GM06990 (cell line): ENCODE results near the gene SPINK7.

Source experiments
- DNase-seq: peaks from one replicate; pipeline ENCODE4 v3.0.0-alpha.2; 2011; ENCODE audit not compliant: insufficient read length; ENCODE audit errors: extremely low read depth
- H3K27me3 ChIP-seq: replicated peaks from 2 replicates; pipeline ENCODE4 v1.6.0; 2011; ENCODE audit warnings: low read length; ENCODE audit not compliant: control insufficient read depth, insufficient read depth
- H3K36me3 ChIP-seq: 2 replicates; pipeline ENCODE4 v1.5.1; 2011; ENCODE audit warnings: low read length; ENCODE audit not compliant: control insufficient read depth, insufficient read depth
- H3K4me3 ChIP-seq: replicated peaks from 2 replicates; pipeline ENCODE4 v1.5.1; 2011; ENCODE audit warnings: low read depth, mild to moderate bottlenecking, control low read depth, low read length
- CTCF ChIP-seq: IDR thresholded peaks from 2 replicates; pipeline ENCODE4 v1.5.1; 2011; ENCODE audit warnings: low read length, control low read depth, mild to moderate bottlenecking, inconsistent platforms; ENCODE audit not compliant: insufficient read depth, poor library complexity, severe bottlenecking

Gene SPINK7

GRCh38 chr5:148297731-148298130 is 14.5 kb upstream of the SPINK7 start:
- no peak for TF ChIP-seq CTCF

GRCh38 chr5:148306446-148306845 is 5.8 kb upstream of the SPINK7 start:
- no peak for TF ChIP-seq CTCF
- Histone ChIP-seq H3K36me3 (no peaks in the 10 kb centered on the region), H3K27me3 (no peaks in the 10 kb centered on the region), H3K4me3 (no peak overlapping the region)
- DNase-seq: no peak

More at GRCh38 chr5:148297731-148298130, 14.5 kb upstream of the SPINK7 start:
- no peaks in the 10 kb centered on the region for H3K27me3 ChIP-seq
- no peak overlapping the region for H3K4me3 ChIP-seq
- DNase-seq: no peak
- H3K36me3 ChIP-seq: no peaks in the 10 kb centered on the region

- no peaks in the 10 kb centered on the region for H3K36me3 ChIP-seq
- no peaks in the 10 kb centered on the region for H3K27me3 ChIP-seq
- no peak overlapping the region for H3K4me3 ChIP-seq
- TF ChIP-seq CTCF: no peak
- no peak for DNase-seq
These were observed 3.2 kb upstream of the SPINK7 start for GRCh38 chr5:148309019-148309418.

- Histone ChIP-seq H3K4me3 (no peak overlapping the region), H3K27me3 (no peaks in the 10 kb centered on the region), H3K36me3 (no peaks in the 10 kb centered on the region)
- no peak for TF ChIP-seq CTCF
- no peak for DNase-seq
These were observed 2.5 kb upstream of the SPINK7 start for GRCh38 chr5:148309746-148310145.

GRCh38 chr5:148311484-148311883 is 739 bp upstream of the SPINK7 start:
- H3K27me3 ChIP-seq: no peaks in the 10 kb centered on the region
- no peak for DNase-seq
- no peaks in the 10 kb centered on the region for H3K36me3 ChIP-seq
- H3K4me3 ChIP-seq: no peak overlapping the region
- no peak for TF ChIP-seq CTCF

GRCh38 chr5:148314187-148314586 is 2.0 kb downstream of the SPINK7 start:
- no peak for DNase-seq
- TF ChIP-seq CTCF: no peak
- H3K27me3 ChIP-seq: no peaks in the 10 kb centered on the region
- no peaks in the 10 kb centered on the region for H3K36me3 ChIP-seq
- H3K4me3 ChIP-seq: no peak overlapping the region
